GM20431 (cell line): ENCODE data around the gene CLCN3.

Experiments used
- in situ Hi-C: fragments of 300-500 bp; cut with MseI, MboI; formaldehyde crosslinking; loops from one replicate; pipeline ENCODE4 v1.15.0; 2020; ENCODE audit warnings: low sequenced_read_pairs; ENCODE audit not compliant: unreplicated experiment

The CLCN3 gene

DNA sequence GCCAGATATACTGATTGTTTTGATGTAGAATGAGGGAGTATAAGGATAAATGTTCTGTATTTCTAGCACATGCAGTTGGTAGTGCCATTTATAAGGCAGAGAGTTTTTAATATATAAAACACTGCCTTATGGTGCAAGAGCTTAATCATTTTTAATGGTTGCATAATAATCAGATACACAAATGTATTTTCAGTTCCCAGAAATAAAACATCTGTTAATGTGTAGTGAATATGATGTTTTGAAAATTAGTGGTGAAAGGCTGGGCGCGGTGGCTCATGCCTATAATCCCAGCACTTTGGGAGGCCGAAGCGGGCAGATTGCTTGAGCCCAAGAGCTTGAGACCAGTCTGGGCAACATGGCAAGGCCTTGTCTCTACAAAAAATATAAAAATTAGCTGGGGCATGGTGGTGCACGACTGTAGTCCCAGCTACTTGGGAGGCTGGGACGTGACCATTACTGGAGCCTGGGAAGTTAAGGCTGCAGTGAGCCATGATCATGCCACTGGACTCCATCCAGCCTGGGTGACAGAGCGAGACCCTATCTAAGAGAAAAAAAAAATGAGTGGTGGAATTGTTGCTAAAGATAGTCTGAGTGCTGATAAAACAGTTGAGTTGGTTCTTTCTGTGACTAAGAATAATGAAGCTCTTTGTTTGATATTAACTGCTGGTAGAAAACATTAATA, 29.3 kb downstream of the CLCN3 start:
- in situ Hi-C loops = no loop called here

DNA sequence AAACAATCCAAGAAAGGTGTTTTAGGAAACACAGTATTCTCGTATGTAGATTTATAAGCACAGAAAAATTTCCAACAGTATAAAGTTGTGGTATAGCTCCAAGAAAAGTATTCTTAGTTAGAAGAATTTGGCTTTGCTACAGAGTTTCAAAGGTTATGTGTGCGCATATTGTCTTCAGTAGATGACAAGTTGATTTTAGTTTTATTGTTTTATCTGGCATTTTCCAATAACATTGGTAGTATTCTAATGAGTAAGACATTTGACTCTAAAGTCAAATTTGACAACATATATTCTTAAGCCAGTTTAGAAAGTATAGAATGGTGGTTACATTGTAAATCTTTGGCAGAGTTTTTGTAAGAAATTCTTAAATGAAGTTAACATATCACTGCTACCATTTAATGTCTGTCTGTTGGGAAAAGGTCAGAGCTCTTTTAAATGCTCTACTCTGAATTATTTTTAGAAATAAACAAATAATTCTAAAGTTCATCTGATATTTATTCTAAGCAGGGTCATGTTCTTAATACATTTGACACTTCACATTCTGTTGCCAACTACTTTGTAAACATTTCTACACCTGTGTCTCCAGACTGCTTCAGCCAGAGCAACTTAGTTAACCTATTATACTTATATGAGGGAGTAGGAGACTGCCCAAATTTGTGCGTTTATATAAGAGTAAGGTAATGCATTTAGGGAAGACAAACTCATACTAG, 30.0 kb downstream of the CLCN3 start:
- in situ Hi-C loops = no loop called here

DNA sequence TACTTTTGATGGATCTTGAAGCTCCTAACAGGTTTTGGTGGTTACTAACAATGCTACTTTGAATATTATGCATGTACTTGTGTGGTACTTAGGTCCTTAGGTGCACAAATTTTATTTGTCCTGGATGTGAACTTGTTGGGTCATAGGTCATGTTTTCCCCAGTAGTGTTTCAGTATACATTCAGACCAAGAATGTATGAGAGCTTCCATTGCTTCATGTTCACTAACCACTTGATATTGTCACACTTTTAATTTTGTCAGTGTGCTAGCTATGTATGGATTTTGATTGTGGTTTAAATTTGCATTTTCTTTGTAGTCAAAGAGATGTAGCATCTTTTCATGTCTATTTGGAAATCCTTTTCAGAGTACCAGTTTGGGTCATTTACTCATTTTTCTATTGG, 32.2 kb downstream of the CLCN3 start:
- in situ Hi-C loops = no loop called here

DNA sequence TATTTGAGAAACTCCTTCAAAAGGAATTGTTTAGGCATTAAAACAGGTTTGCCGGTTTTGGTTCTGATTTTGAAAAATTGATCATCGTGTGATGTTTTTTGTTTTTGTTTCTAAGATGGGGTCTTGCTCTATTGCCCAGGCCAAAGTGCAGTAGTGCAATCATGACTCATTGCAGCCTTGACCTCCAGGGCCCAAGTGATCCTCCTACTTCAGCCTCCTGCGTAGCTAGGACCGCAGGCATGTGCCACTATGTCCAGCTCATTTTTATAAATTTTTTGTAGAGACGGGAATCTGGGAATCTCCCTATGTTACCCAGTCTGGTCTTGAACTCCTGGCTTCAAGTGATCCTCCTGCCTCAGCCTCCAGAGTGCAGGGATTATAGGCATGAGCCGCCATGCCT, 35.0 kb downstream of the CLCN3 start:
- in situ Hi-C loops = no loop called here

- in situ Hi-C loops = no loop called here
Measured at GRCh38 chr4:169657470-169658107, 37.2 kb downstream of the CLCN3 start.

- in situ Hi-C loops = no loop called here
Measured at GRCh38 chr4:169658196-169658595, 37.8 kb downstream of the CLCN3 start.

DNA sequence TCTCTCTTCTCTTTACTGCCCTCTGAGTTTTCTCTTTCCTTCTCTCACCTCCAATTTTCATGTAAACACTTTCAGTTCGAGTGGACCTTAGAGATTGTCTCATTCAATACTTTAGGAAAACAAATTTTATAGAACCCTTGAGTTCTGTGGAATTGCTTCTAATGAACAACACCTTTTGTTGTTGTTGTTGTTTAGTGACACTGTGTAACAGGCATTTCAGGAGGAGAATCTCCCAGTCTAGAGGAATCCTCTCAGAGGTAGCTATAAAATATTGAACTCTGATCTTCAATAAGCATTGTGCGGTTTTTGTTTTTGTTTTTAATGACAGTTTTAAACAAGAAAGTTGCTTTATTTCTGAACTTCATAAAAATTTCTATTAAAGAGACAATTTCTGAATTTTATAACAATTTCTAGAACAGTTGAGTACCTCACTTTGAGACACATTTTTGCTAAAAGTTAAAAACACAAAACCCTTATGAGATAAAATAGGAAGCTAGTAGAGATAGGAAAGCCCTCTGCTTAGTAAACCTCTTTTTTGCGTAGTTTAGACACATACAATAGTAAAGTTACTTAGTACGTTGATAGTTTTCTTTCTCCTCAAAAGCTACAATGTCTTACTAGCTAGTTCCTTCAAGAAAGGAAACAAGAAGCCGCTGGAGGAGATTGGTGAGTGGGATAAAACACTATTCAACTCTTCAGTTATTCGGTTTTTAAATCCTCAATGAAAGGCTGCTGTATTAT, 38.8 kb downstream of the CLCN3 start:
- in situ Hi-C loops = no loop called here

DNA sequence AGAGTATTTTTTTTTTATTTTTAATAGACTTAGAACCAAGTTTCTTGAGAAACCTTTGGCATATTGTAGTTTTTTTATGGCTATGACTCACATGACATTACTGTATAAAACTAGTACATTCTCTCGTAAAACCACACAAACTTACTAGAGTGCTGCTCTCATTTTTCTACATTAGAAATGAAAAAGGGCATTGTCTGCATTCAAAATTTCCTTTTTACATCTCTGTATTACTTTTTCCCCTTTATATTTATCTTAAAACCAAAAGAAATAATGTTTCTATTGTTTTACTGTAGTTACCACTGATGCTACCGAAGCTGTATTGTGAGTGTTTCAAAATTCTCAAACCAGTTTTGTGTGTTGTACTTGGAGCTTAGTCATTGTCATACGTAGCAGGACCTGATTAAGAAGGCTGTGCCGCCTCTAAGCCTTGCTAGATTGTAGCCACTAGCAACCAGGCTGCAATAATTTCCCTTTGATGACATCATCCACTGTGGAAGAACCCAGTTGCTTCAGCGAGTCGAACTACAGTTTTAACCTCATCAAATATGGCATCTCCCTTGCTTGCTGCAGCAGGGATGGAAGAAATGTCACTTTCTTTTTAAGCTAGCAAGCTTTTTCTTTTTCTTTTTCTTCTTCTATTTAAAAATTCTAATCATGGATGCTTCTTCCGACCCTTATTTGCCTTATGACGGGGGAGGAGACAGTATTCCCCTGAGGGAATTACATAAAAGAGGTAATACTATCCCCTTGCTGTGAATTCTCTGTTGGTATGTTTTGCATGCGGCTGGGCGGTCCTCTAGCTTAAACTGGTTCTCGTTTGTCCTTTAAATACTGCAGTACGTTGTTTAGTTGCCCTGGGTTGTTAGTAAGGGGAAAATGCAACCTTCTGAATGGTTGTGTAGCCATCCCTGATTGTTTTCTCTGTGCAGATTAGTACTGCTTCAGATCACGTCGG, 39.6 kb downstream of the CLCN3 start:
- in situ Hi-C loops = no loop called here

DNA sequence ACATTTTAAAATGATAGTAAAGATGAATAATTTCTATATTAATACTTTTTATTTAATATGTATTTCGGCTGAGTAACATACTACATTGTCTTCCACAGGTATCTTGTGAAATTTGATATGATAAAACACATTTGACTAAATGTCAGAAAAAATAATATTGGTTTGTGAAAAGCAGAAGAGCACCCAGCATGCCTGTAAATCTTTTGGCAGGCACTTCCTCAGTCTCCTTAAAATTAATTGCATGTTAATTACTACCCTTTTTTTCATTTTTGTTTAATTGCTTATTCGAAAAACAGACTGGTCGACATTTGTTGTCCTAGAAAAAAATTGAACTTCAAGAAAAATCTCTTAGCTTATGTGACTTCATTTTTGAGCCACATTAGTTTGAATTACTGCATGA, 40.6 kb downstream of the CLCN3 start:
- in situ Hi-C loops = no loop called here

DNA sequence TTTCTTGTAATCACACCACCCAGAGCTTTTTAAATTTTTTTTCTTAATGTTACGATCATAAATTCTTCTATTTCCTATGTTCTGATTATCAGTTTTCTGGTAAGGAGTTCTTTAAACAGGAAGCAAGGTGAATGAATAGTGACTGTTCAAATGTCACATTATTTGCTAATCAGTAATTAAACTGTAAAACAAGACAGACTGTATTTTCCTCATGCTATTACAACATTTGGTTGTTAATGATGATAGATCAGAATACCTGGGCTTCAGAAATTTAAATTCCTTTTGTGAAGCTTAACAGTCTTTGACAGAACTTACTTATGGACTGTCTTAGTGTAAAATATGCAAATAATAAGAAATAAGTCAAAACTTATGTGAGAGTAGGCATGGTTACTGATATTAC, 41.4 kb downstream of the CLCN3 start:
- in situ Hi-C loops = no loop called here

GRCh38 chr4:169662206-169662605, 41.8 kb downstream of the CLCN3 start:
- in situ Hi-C loops = no loop called here

DNA sequence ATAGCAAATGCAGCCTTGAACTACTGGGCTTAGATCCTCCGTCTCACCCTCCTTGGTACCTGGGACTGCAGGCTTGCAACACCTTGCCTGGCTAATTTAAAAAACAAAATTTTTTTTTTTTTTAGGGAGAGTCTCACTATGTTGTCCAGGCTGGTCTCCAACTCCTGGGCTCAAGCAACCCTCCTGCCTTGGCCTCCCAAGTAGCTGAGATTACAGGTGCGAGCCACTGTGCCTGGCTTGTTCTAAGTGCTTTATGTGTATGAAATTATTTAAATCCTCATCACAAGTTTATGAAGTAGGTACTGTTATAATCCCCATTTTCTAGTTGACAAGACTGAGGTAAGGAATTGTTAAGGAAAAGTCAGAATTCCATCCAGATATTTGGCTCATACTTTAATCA, 43.0 kb downstream of the CLCN3 start:
- in situ Hi-C loops = no loop called here

DNA sequence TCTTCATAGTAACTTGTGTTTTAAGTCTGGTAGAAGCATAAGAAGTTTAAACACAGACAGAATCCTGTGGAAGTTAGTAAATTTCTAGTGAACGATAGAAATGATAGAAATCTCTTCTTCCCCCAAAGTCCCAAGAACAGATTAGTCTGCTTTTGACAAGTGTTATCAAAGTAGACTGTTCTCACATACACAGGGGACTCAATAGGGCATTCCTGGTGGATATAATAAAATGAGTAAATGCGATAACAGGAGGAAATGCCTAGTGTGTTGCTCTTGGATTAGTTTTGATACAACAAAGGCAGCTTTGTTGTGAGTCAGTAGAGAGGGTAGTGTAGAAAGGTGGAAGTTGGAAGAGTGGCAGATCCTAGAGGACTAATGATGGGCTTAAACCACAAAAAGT, 43.5 kb downstream of the CLCN3 start:
- in situ Hi-C loops = no loop called here

DNA sequence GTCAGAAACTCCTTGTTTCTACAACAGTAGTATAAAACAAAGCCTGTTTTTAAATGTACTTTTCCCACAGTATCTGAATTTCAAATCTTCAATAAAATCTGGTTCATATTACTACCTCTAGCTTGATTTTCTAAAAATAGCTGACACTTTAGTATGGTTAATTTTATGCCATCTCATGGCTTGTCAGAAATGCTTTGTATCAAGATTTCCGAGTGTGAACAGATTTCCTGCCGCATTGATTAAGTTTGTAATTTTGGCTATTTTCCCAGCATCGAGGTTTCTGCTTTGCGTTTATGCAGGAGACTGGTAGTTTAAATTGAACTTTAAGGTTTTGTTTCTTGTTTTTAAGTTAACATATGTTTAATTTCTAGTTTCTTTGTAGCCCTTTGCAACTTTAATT, 44.2 kb downstream of the CLCN3 start:
- in situ Hi-C loops = no loop called here

DNA sequence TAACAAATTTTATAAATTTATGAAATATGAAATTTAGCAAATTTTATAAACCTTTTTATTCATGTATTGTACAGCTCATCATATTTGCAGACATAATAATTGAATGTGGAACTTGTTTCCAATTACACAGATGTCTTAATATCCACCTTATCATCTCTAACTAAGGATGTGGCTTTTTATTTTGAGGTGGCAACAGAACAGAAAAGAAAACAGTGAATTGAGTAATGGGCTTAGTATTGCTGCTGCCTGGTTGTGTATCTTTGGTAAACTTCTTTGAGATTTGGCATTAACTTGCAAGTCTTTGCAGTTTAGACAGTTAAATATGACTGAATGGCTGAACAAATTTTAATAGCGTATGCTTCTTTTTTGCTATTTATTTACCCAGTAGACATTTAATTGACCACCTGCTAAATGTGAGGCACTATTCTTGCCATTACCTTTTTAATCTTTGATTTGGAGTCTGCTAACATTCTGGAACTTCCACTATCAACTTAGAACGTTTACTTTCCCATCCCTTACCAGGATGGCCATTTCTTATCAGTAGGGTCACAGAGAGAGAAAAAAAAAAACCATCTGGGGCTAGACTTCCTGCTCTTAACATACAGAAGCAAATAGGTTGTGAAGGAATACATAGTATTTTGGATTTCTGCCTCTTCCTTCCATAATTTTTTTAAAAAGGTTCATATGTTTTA, 44.8 kb downstream of the CLCN3 start:
- in situ Hi-C loops = no loop called here

- in situ Hi-C loops = no loop called here
Measured at GRCh38 chr4:169668069-169668721, 47.8 kb downstream of the CLCN3 start.

- in situ Hi-C loops = no loop called here
Measured at GRCh38 chr4:169675825-169676224, 55.4 kb downstream of the CLCN3 start.

GRCh38 chr4:169677150-169677748, 56.9 kb downstream of the CLCN3 start:
- in situ Hi-C loops = no loop called here
